Activated CD4-positive, CD25-positive, alpha-beta regulatory T cell (primary cell): Measurements from ENCODE around the gene PSORS1C1.
A peak's percentile ranks its signal among the peaks of the same experiment; 100 is the strongest.
"Not testable (repeated sequence)": the region's sequence is repeated elsewhere in the genome, so short reads cannot be mapped to it uniquely, and the experiment has no call there.

Experiments used
- DNase-seq, 4 experiments: peaks; one replicate each; lab custom pipeline; 2025; lab: John Stamatoyannopoulos, UW

The PSORS1C1 gene

GRCh38 chr6:31114541-31114878, at the start of gene PSORS1C1:
TSS of gene PSORS1C1 (plus strand) at chr6:31114800. CDS start at chr6:31129633, 14,833 bp downstream.
- DNase-seq = no peak

DNA sequence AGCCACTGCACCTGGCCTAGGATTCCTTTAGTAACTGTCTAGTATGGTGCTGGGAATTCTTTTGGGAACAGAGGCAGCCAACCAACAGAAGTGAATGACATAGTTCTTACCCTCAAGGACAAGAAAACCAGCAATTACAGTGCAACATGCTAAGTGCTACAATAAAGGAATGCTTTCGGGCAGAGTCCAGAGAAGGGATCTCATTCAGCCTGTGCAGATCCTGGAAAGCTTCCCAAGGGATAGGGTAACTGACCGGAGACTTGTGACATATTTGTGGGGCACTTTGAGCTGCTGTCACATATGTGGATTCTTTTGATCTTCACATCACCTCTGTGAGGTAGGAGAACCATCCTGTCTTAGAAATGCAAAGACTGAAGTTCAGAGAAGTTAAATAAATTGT, 49.0 kb upstream of the PSORS1C1 start:
- DNase-seq = no peak

DNA sequence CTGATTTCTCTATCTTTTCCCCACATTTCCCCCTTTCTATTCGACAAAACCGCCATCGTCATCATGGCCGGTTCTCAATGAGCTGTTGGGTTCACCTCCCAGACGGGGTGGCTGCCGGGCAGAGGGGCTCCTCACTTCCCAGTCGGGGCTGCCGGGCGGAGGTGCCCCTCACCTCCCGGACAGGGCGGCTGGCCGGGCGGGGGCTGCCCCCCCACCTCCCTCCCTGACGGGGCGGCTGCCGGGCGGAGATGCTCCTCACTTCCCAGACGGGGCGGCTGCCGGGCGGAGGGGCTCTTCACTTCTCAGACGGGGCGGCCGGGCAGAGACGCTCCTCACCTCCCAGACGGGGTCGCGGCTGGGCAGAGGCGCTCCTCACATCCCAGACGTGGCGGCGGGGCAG, 47.6 kb upstream of the PSORS1C1 start:
- not testable (repeated sequence) for DNase-seq

- DNase-seq = not testable (repeated sequence)
Measured at GRCh38 chr6:31067891-31068668, 46.5 kb upstream of the PSORS1C1 start.

GRCh38 chr6:31068669-31069340, 45.8 kb upstream of the PSORS1C1 start:
- DNase-seq = peak; percentile 29 to 46 (median 44)

DNA sequence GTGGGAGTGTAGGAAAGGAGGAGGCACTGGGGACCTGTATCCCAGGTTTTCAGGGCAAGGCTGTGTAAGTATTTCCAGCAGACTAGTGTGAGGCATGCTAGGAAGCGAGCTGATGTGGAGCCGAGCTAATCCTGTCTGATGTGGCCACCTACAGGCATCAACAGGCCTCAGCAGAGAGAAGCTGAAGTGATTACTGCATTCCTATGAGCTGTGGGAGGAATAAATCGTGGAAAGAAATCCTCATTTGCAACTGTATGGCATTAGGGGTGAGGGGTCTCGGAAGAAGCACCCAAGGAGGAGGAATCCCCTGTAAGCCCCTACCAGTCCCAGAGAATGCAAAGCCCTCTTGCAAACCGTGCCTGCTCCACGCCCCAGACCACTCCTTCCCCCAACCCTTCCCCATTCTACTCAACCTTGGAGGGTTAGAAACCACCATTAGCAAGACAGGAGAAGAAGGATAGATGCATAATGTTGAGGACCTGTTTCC, 43.8 kb upstream of the PSORS1C1 start:
- no peak for DNase-seq

DNA sequence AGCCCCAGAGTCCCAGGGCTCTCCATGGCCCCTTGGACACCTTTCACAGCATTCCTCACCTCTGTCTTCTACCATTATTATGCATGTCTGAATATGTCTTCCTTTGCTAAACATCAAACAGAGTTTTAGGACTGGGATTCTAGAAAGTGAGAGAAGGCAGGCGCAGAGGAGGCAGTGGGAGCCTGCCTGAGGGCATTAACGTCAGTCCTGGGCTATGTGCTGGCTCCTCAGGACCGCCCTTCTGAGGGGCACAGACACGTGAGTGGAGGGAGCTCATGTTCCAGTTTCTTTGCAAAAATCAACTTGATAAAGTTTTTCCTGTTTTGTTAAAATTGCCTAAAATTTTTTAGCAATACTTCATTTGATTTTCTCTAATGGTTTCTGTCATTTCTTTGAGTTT, 40.2 kb upstream of the PSORS1C1 start:
- DNase-seq = no peak

DNA sequence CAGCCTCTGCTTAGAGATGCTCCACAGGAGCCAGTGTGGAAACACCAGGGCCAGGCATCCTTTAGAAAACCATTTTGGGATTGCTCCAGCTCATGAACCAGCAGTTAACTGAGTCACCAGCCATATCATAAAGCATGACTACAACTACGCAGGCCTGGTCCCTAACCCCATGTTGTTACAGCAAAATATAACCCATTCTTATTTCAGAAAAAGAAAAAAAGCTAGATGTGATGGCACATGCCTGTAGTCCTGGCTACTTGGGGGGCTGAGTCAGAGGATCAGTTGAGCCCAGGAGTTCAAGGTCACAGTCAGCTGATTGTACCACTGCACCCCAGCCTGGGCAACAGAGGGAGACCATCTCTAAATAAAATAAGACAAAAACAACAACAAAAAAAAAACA, 39.1 kb upstream of the PSORS1C1 start:
- DNase-seq = no peak

- no peak for DNase-seq
Measured at GRCh38 chr6:31076611-31077010, 38.0 kb upstream of the PSORS1C1 start.

GRCh38 chr6:31079656-31080261, 34.8 kb upstream of the PSORS1C1 start:
- peak; percentile 32 to 62 (median 44) for DNase-seq

DNA sequence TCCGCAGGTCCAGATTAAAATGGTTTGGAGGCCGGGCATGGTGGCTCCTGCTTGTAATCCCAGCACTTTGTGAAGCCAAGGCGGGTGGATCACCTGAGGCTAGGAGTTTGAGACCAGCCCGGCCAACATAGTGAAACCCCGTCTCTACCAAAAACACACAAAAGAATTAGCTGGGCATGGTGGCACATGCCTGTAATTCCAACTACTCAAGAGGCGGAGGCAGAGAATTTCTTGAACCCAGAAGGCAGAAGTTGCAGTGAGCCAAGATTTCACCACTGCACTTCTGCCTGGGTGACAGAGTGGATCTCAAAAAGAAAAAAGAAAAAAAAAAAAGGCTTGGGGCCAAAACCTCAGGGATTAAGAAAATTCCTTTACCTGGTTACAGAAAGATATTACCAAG, 32.7 kb upstream of the PSORS1C1 start:
- DNase-seq = no peak

GRCh38 chr6:31083742-31084354, 30.8 kb upstream of the PSORS1C1 start:
- DNase-seq = peak in 3 of 4 experiments; percentile 4 to 12 (median 8)

GRCh38 chr6:31086788-31087440, 27.7 kb upstream of the PSORS1C1 start:
- no peak for DNase-seq

- peak; percentile 76 to 92 (median 79) for DNase-seq
Measured at GRCh38 chr6:31087494-31088089, 27.0 kb upstream of the PSORS1C1 start.

GRCh38 chr6:31090275-31090972, 24.2 kb upstream of the PSORS1C1 start:
- DNase-seq = no peak

GRCh38 chr6:31090973-31091364, 23.6 kb upstream of the PSORS1C1 start:
- no peak for DNase-seq

- no peak for DNase-seq
Measured at GRCh38 chr6:31091680-31092079, 22.9 kb upstream of the PSORS1C1 start.

- no peak for DNase-seq
Measured at GRCh38 chr6:31092238-31092637, 22.4 kb upstream of the PSORS1C1 start.

DNA sequence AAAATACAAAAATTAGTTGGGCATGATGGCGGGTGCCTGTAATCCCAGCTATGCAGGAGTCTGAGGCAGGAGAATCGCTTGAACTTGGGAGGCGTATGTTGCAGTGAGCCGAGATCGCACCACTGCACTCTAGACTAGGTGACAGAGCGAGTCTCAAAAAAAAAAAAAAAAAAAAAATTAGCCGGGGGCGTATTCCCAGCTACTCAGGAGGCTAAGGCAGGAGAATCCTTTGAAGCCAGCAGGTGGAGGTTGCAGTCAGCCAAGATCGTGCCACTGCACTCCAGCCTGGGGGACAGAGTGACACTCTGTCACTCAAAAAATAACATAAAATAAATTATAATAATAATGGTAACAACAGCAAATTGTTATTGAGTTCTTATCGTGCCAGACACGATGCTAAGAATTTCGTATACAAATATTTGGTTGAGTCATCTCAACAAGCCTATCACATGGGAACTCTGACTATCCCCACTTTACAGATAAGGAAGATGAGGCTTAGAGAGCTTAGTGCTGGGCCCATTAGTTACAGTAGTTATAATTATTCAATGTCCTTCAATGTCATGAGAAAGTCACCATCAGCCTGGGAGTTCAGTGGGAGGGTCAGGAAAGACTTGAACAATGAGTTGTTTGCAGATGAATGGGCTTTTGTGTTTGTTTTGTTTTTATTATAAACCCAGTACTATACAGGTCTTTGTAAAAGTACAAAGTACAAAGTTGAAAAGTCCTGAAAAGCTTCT, 21.7 kb upstream of the PSORS1C1 start:
- no peak for DNase-seq

- peak in 2 of 4 experiments; percentile 18 to 39 for DNase-seq
Measured at GRCh38 chr6:31094389-31094881, 20.2 kb upstream of the PSORS1C1 start.
